ENCODE results near the gene ZNF672.

GRCh38 chr1:248894837-248895236, 56.8 kb downstream of the ZNF672 start:
- TF ChIP-seq CTCF (IDR thresholded peaks at IDR 0.05) (no peak), POLR2AphosphoS5 (IDR thresholded peaks at IDR 0.05) (no peak), POLR2A (IDR thresholded peaks at IDR 0.05) (no peak)
